BE2C (cell line): ENCODE results near the gene TMBIM6.

ENCODE experiments used
- DNase-seq: peaks from one replicate; pipeline ENCODE4 v3.0.0-alpha.2; 2020
- H3K27me3 ChIP-seq: fragments of 250-450 bp; sonication (Bioruptor Pico); 2 replicates; pipeline ENCODE4 v1.5.1; 2020; ENCODE audit warnings: mild to moderate bottlenecking
- H3K36me3 ChIP-seq: fragments of 250-450 bp; sonication (Bioruptor Pico); 2 replicates; pipeline ENCODE4 v1.5.1; 2020; ENCODE audit warnings: mild to moderate bottlenecking
- H3K4me1 ChIP-seq: fragments of 250-450 bp; sonication (Bioruptor Pico); 2 replicates; pipeline ENCODE4 v1.5.1; 2020
- H3K4me3 ChIP-seq: 2 replicates; pipeline ENCODE4 v1.5.1; 2011; ENCODE audit warnings: low read depth, low read length
- H3K9me3 ChIP-seq: fragments of 250-450 bp; sonication (Bioruptor Pico); 2 replicates; pipeline ENCODE4 v1.5.1; 2020
- TF ChIP-seq, protein P1 (sequence below): IDR thresholded peaks from 2 replicates; pipeline ENCODE4 v1.5.1; 2012; ENCODE audit warnings: mild to moderate bottlenecking, low read depth, low read length

TMBIM6 gene

DNA sequence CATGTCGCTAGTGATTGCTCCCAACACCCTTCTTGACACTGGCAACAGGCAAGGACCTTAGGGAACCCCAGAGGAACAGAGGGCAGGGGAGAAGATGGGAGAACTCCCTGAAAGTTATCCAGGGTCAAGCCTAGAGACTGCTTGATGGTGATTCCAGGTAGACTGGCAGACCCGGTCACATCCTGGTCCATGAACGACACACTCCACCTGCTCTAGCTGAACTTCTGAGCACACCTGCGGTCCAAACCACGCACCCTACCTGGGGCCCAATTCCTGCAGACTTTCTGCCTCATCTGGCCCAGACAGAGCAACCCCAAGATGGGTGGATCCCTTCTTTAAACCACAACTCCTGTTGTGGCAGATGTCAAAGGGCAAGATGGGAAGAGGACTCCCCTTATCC lies 52.7 kb downstream of the TMBIM6 start:
- Histone ChIP-seq H3K4me1 (no peaks in the 10 kb centered on the region), H3K4me3 (no peak overlapping the region), H3K9me3 (no peaks in the 10 kb centered on the region), H3K27me3 (no peaks in the 10 kb centered on the region), H3K36me3 (peaks cover 10% of the 10 kb centered on the region)
- no peak for DNase-seq
- TF ChIP-seq, protein P1, sequence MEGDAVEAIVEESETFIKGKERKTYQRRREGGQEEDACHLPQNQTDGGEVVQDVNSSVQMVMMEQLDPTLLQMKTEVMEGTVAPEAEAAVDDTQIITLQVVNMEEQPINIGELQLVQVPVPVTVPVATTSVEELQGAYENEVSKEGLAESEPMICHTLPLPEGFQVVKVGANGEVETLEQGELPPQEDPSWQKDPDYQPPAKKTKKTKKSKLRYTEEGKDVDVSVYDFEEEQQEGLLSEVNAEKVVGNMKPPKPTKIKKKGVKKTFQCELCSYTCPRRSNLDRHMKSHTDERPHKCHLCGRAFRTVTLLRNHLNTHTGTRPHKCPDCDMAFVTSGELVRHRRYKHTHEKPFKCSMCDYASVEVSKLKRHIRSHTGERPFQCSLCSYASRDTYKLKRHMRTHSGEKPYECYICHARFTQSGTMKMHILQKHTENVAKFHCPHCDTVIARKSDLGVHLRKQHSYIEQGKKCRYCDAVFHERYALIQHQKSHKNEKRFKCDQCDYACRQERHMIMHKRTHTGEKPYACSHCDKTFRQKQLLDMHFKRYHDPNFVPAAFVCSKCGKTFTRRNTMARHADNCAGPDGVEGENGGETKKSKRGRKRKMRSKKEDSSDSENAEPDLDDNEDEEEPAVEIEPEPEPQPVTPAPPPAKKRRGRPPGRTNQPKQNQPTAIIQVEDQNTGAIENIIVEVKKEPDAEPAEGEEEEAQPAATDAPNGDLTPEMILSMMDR, result no peak

DNA sequence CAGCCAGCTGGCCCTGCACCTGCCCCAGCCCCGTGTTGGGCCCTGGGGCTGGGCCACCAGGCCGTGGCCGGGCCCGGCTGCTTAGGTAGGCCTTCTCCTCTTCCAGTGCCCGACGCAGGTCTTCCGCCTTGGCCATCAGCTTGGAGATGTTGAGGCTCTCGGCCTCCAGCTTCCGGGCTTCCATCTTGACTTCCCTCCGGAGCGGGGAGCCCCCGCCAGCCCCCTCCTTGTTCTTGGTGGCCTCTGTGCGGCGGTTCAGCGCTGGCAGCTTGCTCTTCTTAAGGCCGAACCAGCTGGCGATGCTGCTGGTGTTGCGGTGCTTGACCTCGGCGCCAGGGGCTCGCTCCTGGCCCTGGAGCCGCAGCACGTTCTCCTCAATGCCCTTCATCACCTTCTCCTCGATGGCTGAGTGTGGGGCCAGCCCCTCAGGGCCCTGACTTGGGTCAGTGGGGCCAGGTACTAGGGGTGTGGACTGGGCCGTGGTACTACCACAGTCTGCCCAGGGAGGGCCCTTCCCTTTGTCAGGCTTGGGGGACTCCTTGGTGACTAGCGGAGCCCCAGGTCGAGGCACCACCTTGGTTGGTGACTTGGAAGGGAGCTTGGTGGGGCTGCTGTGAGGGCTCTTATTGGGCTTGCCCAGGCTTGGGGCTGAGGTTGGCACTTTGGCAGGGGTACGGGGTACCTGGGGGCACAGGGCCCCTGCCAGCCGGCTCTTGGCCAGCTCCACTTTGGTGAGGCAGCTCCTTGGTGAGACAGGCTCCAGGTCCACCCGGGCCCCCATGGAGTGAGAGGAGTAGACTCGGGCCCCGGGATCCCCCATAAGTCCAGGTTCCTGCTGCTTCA lies 53.7 kb downstream of the TMBIM6 start:
- Histone ChIP-seq H3K4me1 (no peaks in the 10 kb centered on the region), H3K27me3 (no peaks in the 10 kb centered on the region), H3K9me3 (no peaks in the 10 kb centered on the region), H3K4me3 (no peak overlapping the region), H3K36me3 (peaks cover 10% of the 10 kb centered on the region)
- DNase-seq, result no peak
- TF ChIP-seq, protein P1, result no peak

DNA sequence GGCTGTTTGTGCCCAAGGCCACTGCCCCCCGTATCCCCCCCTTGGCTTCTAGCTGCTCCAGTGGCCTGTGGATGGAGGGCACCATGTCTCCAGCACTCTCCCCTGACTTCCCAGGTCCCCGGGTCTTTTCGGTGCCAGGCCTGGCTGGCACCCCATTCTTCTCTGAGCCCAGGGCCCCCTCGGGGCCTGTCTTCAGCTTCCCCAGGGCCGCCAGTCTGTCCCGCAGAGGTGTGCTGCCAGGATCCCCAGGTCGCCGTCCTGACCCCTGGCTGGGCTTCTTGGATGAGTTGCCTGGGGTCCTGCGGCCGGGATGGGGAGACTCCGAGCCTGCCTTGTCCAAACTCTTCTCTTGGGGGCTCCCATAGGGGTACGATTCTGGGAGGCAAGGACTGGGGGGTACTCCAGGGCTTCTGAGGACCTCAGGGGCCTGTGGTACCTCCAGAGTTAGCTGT lies 54.3 kb downstream of the TMBIM6 start:
- H3K27me3 ChIP-seq, result no peaks in the 10 kb centered on the region
- H3K4me1 ChIP-seq, result no peaks in the 10 kb centered on the region
- H3K36me3 ChIP-seq, result peaks cover 10% of the 10 kb centered on the region
- DNase-seq, result no peak
- H3K9me3 ChIP-seq, result no peaks in the 10 kb centered on the region
- TF ChIP-seq, protein P1, result no peak
- no peak overlapping the region for H3K4me3 ChIP-seq

DNA sequence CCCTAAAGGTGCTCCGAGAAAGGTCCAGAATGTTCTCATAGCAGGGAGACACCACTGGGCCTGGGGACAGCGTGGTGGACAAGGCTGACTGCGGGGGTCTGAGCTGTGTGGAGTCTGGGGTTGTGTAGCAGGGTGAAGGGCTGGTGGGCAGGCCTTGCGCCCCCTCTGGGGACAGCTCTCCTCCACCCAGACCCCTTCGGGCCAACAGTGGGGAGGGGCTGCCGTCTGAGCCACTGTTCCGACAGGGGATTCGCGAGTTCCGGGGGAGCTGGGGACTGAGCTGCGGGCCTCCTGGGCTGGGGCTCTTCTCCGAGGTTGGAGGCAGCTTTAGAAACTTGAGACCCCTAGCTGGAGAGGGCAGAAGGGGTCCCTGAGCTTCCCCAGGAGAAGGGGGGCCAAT lies 54.8 kb downstream of the TMBIM6 start:
- no peaks in the 10 kb centered on the region for H3K9me3 ChIP-seq
- no peaks in the 10 kb centered on the region for H3K27me3 ChIP-seq
- peaks cover 13% of the 10 kb centered on the region for H3K36me3 ChIP-seq
- TF ChIP-seq, protein P1, result no peak
- H3K4me3 ChIP-seq, result no peak overlapping the region
- no peaks in the 10 kb centered on the region for H3K4me1 ChIP-seq
- DNase-seq, result no peak

DNA sequence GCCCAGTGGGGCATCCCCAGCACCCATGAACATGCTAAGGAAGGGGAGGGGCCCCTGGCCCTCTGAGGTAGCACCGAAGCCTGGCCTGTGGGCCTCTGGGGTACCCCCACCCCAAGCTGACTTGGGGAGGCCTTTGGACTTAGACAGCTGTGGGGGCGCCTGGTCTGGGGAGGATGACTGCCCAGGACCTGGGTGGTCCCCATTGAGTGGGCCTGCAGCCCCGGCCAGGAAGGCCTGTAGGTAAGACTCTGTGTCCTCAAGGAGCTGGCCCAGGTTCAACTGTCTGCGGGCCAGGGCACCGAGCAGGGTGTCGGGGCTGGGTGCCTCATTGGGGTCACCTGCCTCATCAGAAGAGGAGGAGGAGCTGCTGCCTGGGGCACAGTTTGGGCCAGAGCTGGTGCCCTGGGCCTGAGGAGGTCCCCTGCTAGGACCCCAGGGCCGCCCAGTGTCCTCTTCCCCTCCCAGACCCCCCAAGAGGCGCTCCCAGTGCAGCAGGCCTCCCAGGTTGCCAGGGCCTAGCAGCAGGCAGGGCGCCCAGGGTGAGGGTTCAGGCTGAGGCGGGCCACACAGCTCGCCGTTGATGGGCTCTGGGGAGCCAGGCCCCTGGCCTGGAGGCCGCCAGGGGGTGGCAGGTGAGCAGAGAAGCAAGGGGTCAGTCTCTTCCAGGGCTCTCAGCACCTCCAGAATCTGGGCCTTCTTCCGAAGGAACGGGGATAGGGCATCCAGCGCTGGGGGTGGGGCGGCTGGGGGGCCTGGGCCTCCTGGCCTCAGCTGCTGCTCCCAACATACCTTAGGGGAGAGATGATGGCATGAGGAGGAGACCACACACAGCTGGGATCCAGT lies 55.5 kb downstream of the TMBIM6 start:
- peaks cover 19% of the 10 kb centered on the region for H3K36me3 ChIP-seq
- H3K4me3 ChIP-seq, result no peak overlapping the region
- H3K9me3 ChIP-seq, result no peaks in the 10 kb centered on the region
- H3K27me3 ChIP-seq, result no peaks in the 10 kb centered on the region
- TF ChIP-seq, protein P1, result no peak
- no peak for DNase-seq
- no peaks in the 10 kb centered on the region for H3K4me1 ChIP-seq

DNA sequence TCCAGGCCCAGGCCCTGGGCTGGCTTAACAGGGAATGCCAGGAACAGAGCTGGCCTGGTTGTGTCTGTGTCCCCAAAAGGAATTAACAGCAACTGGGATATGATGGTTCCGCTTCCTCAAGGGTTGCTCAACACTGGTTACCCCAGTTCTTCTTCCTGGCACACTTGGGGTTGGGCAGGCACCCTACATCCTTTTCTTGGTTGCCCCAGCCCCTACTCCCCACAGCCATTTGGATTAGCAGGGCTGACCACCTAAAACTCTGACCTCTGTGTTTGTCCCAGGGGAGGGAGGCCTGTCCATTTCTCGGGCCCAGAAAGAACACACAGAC lies 56.1 kb downstream of the TMBIM6 start:
- H3K27me3 ChIP-seq, result no peaks in the 10 kb centered on the region
- H3K36me3 ChIP-seq, result peaks cover 20% of the 10 kb centered on the region
- no peak overlapping the region for H3K4me3 ChIP-seq
- TF ChIP-seq, protein P1, result no peak
- DNase-seq, result no peak
- no peaks in the 10 kb centered on the region for H3K9me3 ChIP-seq
- H3K4me1 ChIP-seq, result no peaks in the 10 kb centered on the region
